Measurements from ENCODE around the gene GPATCH4.
A peak's percentile ranks its signal among the peaks of the same experiment; 100 is the strongest.
"Not testable (repeated sequence)": the region's sequence is repeated elsewhere in the genome, so short reads cannot be mapped to it uniquely, and the experiment has no call there.

Gene GPATCH4

GRCh38 chr1:156598731-156599432 is 2.4 kb downstream of the GPATCH4 start:
- FAIRE-seq (no peak), DNase-seq (ENCODE audit: insufficient read length, low spot score) (no peak)
- TF ChIP-seq POLR2A (IDR thresholded peaks at IDR 0.05; ENCODE audit: low read depth, low read length), result no peak

- no peak for FAIRE-seq
- TF ChIP-seq POLR2A (IDR thresholded peaks at IDR 0.05; ENCODE audit: low read depth, low read length), result no peak
- DNase-seq (ENCODE audit: insufficient read length, low spot score), result no peak
Measured at GRCh38 chr1:156598125-156598524, 3.2 kb downstream of the GPATCH4 start.

GRCh38 chr1:156596426-156596825 is 4.9 kb downstream of the GPATCH4 start:
- no peak for TF ChIP-seq POLR2A (IDR thresholded peaks at IDR 0.05; ENCODE audit: low read depth, low read length)
- no peak for FAIRE-seq
- DNase-seq (ENCODE audit: insufficient read length, low spot score), result no peak

- FAIRE-seq, result no peak
Measured at GRCh38 chr1:156595016-156595415, 6.3 kb downstream of the GPATCH4 start.

GRCh38 chr1:156594190-156594589 is 7.1 kb downstream of the GPATCH4 start:
- DNase-seq (ENCODE audit: insufficient read length, low spot score) (no peak), FAIRE-seq (no peak)
- TF ChIP-seq POLR2A (IDR thresholded peaks at IDR 0.05; ENCODE audit: low read depth, low read length), result no peak

More at GRCh38 chr1:156595016-156595415, 6.3 kb downstream of the GPATCH4 start:
- no peak for DNase-seq (ENCODE audit: insufficient read length, low spot score)
- no peak for TF ChIP-seq POLR2A (IDR thresholded peaks at IDR 0.05; ENCODE audit: low read depth, low read length)

GRCh38 chr1:156593661-156593989 is 7.7 kb downstream of the GPATCH4 start:
- no peak for FAIRE-seq

GRCh38 chr1:156592910-156593660 is 8.2 kb downstream of the GPATCH4 start:
- no peak for FAIRE-seq
- TF ChIP-seq POLR2A (IDR thresholded peaks at IDR 0.05; ENCODE audit: low read depth, low read length), result no peak
- no peak for DNase-seq (ENCODE audit: insufficient read length, low spot score)

More at GRCh38 chr1:156593661-156593989, 7.7 kb downstream of the GPATCH4 start:
- no peak for DNase-seq (ENCODE audit: insufficient read length, low spot score)
- TF ChIP-seq POLR2A (IDR thresholded peaks at IDR 0.05; ENCODE audit: low read depth, low read length), result no peak

GRCh38 chr1:156592158-156592909 is 8.9 kb downstream of the GPATCH4 start:
- no peak for DNase-seq (ENCODE audit: insufficient read length, low spot score)
- no peak for TF ChIP-seq POLR2A (IDR thresholded peaks at IDR 0.05; ENCODE audit: low read depth, low read length)
- FAIRE-seq, result no peak

GRCh38 chr1:156591432-156592157 is 9.7 kb downstream of the GPATCH4 start, which contains the start of gene NAXE:
TSS of gene NAXE (plus strand) at chr1:156591776. CDS start at chr1:156591805, 29 bp downstream.
- FAIRE-seq, result no peak
- TF ChIP-seq POLR2A (IDR thresholded peaks at IDR 0.05; ENCODE audit: low read depth, low read length), result peak; percentile 90
- peak; percentile 91 for DNase-seq (ENCODE audit: insufficient read length, low spot score)

- DNase-seq (ENCODE audit: insufficient read length, low spot score) (no peak), FAIRE-seq (no peak)
- TF ChIP-seq POLR2A (IDR thresholded peaks at IDR 0.05; ENCODE audit: low read depth, low read length), result no peak
Measured at GRCh38 chr1:156591181-156591431, 10.2 kb downstream of the GPATCH4 start.

- FAIRE-seq (no peak), DNase-seq (ENCODE audit: insufficient read length, low spot score) (no peak)
- no peak for TF ChIP-seq POLR2A (IDR thresholded peaks at IDR 0.05; ENCODE audit: low read depth, low read length)
Measured at GRCh38 chr1:156590326-156591180, 10.7 kb downstream of the GPATCH4 start.

GRCh38 chr1:156589546-156589945 is 11.7 kb downstream of the GPATCH4 start:
- DNase-seq (ENCODE audit: insufficient read length, low spot score) (no peak), FAIRE-seq (no peak)
- no peak for TF ChIP-seq POLR2A (IDR thresholded peaks at IDR 0.05; ENCODE audit: low read depth, low read length)

- not testable (repeated sequence) for FAIRE-seq; DNase-seq (ENCODE audit: insufficient read length, low spot score)
Measured at GRCh38 chr1:156587927-156588326, 13.4 kb downstream of the GPATCH4 start.

All from H54 (cell line).